ENCODE measurements around the gene CDHR2. TPM values are rescaled to one million over a fixed set of nuclear protein-coding genes. Genes with fewer than 3 reads are reported as not detected.

The CDHR2 gene
- total RNA-seq, 1 donor from 2014 or later = not detected

DNA sequence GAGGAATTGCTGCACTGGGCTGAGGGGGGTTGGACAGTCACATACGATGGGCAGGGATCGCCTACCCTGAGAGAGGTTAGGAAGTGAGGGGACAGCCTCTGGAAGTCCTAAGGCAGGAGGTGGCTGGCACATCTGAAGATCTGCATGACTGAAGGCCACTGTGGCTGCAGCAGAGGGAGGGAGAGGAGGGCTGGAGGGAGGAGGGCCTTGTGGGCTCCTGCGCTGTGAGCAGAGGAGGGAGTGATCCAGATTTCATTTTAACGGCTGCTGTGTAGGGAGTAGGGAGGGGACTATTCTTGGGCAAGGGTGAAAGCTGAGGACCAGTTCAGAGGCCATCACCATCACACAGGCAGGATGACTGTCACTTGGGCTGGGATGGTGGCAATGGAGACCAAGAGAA is 88.4 kb downstream of the CDHR2 start:
- DNase-seq (ENCODE audit: low read depth in 2 of 2) = no peak

DNA sequence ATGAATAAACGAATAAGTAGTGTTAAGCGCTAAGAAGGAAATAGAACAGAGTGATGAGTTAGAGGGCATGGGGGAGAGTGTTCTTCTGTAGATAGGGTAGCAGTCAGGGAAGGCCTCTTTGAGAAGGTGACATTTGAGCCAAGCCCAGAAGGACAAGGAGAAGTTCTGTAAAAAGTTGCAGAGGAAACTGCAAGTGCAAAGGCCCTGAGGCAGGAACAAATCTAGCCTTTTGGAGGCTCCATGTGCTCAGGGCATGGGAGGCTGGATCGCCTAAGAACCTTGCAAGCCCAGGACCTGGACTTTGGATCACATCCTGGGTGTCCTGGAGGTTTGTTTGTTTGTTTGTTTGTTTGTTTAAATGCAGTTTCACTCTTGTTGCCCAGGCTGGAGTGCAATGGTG is 89.3 kb downstream of the CDHR2 start:
- no peak for DNase-seq (ENCODE audit: low read depth in 2 of 2)

DNA sequence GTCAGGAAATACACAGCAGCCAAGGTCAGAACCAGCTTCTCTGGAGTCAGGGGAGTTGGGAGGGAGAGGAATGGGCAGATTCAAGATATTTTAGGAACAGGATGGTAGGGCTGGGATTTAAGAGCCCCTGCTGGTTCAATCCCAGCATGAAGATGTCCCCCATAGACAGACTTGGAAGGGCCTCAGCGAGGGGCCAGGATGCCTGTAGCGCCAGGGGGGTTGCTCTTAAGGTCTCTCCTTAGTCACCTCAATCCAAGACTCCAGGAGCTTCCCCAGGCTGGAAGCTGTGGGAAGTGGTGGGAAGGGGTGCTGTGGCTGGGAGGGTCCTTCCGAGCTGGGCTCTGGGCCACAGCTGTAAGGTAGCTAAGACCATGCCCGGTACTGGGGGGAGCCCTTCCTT is 90.1 kb downstream of the CDHR2 start:
- no peak for DNase-seq (ENCODE audit: low read depth in 2 of 2)

DNA sequence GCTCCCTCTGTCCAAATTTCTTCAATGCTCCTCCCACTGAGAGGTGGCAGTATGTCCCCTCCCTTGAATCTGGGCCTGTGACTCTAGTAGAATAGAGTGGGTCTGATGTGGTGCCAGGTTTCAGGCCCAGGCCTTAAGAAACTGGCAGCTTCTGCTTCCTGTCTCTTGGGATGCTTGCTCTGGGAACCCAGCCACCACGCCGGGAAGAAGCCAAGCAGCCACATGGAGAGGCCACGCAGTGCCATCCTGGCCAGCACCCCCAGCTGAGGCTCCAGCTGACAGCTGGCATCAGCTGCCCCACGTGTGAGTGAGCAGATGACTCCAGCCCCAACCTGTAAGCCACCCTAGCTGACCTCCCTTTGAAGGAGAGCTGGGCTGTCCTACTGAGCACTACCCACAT is 90.8 kb downstream of the CDHR2 start:
- no peak for DNase-seq (ENCODE audit: low read depth in 2 of 2)

DNA sequence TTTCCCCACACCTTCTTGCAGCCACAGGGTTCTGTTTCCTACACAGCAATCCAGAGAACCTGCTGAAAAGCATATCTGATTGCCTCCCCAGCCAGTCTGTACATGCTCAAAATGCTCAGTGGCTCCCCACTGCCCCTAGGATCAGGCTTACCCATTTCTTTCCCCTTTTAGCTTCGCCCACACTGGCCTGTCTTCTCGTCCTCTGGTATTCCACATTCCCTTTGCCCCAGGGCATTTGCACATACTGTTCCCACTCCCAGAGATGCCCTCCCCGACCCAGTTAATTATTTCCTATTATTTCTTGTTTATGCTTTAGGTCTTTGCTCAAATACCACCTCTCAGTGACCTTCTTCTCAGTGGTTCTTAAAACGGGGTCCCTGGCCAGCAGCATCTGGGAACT is 91.5 kb downstream of the CDHR2 start:
- no peak for DNase-seq (ENCODE audit: low read depth in 2 of 2)

DNA sequence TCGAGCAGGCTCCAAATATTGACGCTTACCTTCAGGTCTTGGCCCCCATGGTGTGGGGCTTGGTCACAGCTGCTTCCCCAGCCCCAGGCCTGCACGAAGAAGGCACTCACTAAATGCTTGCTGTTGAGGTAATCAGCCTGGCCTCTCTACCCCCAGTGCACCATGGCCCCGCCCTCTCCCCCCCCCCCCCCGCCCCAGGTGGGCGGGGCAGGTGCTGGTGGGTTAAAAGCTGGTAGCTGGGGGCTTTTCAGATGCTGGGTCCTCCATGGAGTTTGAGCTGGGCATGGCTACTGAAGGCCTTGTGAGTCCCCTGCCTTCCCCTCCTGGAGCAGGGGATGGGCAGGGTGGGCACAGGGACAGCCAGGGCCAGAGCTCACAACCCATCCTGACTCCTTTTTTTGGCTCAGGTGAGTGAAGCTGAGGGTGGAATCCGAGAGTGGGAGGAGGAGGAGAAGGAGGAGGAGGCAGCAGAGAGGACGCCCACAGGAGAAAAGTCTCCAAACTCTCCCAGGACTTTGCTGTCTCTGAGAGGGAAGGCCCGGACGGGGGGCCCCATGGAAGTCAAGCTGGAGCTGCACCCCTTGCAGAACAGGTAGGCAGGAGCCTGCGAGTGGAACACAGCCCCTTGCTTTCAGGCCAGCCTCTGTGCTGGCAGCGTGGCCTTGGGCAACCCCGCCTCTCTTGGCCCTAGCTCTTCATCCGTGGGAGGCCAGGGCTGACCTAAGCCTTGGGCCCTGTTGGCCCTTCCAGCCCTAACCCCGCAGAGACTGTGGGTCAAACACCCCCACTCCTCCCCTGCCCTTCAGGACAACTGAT is 93.7 kb downstream of the CDHR2 start:
- no peak for DNase-seq (ENCODE audit: low read depth in 2 of 2)

DNA sequence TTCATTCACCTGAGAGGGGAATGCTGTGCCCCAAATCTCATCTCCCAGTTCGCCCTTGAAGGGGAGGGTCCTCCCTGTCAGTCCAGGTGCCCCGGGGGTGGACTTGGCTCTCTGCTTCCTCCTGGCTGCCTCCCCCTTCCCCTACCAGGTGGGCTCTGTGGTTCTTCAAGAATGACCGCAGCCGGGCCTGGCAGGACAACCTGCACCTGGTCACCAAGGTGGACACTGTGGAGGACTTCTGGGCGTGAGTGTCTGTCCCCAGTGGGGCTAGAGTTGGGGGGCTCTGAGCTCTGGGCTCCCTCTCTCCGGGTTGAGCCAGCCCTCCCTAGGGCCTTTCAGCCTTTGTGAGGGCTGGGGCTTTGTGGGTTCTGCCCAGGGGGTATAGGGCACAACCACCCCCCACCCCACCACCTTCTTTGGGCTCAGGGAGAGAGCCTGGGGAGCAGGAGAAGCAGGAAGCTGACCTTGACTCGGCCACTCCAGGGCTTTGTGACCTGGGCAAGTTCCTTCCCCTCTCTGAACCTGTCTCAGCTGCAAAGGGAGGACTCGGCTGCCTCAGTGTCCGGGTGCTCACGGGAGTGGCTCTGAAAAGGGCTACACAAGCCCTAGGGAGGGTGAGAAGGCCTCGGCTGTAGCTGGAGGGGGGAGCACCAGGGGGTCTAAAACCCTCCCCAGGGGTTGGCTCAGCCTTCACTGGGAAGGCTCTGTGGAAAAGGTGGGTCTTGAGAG is 94.5 kb downstream of the CDHR2 start:
- no peak for DNase-seq (ENCODE audit: low read depth in 2 of 2)

DNA sequence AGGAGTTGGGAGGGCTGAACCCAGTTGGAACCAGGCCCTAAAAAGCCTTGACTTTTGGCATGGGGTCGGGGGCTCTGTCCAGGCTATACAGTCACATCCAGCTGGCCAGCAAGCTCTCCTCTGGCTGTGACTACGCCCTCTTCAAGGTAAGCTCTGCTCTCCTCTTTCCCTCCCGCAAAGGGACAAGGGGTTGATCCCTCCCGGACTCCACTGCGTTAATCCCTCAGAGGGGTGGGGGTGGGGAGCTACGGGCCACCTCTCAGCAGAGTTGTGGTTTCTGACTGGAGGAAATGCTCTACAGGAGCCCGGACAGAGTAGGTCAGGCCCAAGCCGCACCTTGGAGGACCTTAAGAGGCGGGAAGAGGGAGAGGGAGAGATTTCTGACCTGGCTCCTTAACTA is 95.2 kb downstream of the CDHR2 start:
- DNase-seq (ENCODE audit: low read depth in 2 of 2) = no peak

DNA sequence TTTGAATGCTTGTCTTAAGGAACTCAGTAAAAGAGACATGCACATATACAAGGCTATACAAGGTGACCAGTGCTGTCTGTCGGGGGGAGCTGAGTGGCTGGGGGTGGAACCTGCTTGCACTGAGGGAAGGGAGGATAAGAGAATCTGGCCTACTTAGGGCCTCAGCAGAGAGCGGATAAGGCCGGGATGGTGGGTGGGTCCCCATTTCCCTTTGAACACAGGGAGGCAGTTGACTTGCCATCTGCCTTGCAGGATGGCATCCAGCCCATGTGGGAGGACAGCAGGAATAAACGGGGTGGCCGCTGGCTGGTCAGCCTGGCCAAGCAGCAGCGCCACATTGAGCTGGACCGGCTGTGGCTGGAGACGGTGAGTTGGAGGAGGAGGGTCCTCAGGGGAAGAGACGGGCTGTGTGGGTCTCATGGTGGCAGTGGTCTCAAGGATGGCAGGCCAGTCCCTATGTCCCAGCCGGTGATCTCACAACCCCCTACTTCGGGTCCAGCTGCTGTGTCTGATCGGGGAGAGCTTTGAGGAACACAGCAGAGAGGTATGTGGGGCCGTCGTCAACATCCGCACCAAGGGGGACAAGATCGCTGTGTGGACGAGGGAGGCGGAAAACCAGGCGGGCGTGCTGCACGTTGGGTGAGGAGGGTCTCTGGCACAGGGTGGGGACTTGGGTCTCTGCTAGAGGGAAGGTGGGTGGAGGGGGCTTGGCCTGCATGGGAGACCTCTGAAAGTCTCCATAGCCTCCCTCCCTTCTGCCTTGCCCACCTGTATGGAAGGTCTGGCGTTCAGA is 95.9 kb downstream of the CDHR2 start:
- no peak for DNase-seq (ENCODE audit: low read depth in 2 of 2)

Other genes starting within 250 kb of the CDHR2 start
- 71.5 and 115 TPM in 2 replicates for gene KIAA1191, start 187.6 kb upstream of the CDHR2 start, total RNA-seq
- gene ARL10, start 183.9 kb upstream of the CDHR2 start, total RNA-seq = 4.8 and 10.5 TPM in 2 replicates
- gene NOP16, start 160.7 kb upstream of the CDHR2 start, total RNA-seq = 9.4 and 11.7 TPM in 2 replicates
- 35.1 and 41.3 TPM in 2 replicates for gene HIGD2A, start 160.6 kb upstream of the CDHR2 start, total RNA-seq
- 90.7 and 171 TPM in 2 replicates for gene CLTB, start 132.8 kb upstream of the CDHR2 start, total RNA-seq
- gene FAF2, start 101.0 kb upstream of the CDHR2 start, total RNA-seq = 30.1 and 57.3 TPM in 2 replicates
- gene RNF44, start 11.9 kb upstream of the CDHR2 start, total RNA-seq = 2.4 and 5.6 TPM in 2 replicates
- gene GPRIN1, start 60.8 kb downstream of the CDHR2 start, total RNA-seq = 3.6 and 5.2 TPM in 2 replicates
- 0.99 and 1.1 TPM in 2 replicates for gene SNCB, start 81.2 kb downstream of the CDHR2 start, total RNA-seq
- not detected in 2 replicates for gene EIF4E1B, start 81.3 kb downstream of the CDHR2 start, total RNA-seq
- 34.4 and 38.7 TPM in 2 replicates for gene TSPAN17, start 98.1 kb downstream of the CDHR2 start, total RNA-seq

All from lung microvascular endothelial cell (primary cell).